HepG2 (cell line): ENCODE data around the gene DNAJB12. TPM values are rescaled to one million over a fixed set of nuclear protein-coding genes. Genes with fewer than 3 reads are reported as not detected.
"Not testable (repeated sequence)": the region's sequence is repeated elsewhere in the genome, so short reads cannot be mapped to it uniquely, and the experiment has no call there.

Source experiments
- ATAC-seq: fragments of 200-7000 bp; cut with Tn5 transposase; 3 replicates; pipeline ENCODE4 v1.9.1; 2020; ENCODE audit warnings: mild to moderate bottlenecking, moderate library complexity
- BruUV-seq: library from RNA; stranded (reverse); fragments of 400-500 nt; replicated peaks from 2 replicates; lab custom pipeline; 2021; lab: Mats Ljungman, UMichigan
- CTCF ChIA-PET: fragments of 300-600 bp; formaldehyde crosslinking; extraction: SDS; loops from one replicate; lab custom pipeline; 2021; ENCODE audit warnings: low total read pairs, inconsistent platforms, low intra/inter-chr PET ratio; lab: Yijun Ruan, JAX
- POLR2A ChIA-PET: fragments of 350-600 bp; sonication (Branson Sonifier 250); formaldehyde crosslinking; loops from one replicate; lab custom pipeline; 2020; ENCODE audit warnings: antibody characterized with exemption, inconsistent platforms; lab: Yijun Ruan, JAX
- DNase-seq: peaks from one replicate; pipeline ENCODE4 v3.0.0-alpha.2; 2015; ENCODE audit warnings: low spot score
- FAIRE-seq: peaks from 3 replicates; lab custom pipeline; 2011; peaks lifted over from hg19 to GRCh38; lab: Jason Lieb, UNC
- H2AFZ ChIP-seq: one replicate; pipeline ENCODE4 v1.6.1; 2011; ENCODE audit warnings: low read length, inconsistent platforms
- H3K27ac ChIP-seq: fragments of 300-600 bp; 3 replicates; pipeline ENCODE4 v1.8.0; 2011; ENCODE audit warnings: mixed run types, mild to moderate bottlenecking, mixed read lengths, low read length, inconsistent platforms; ENCODE audit not compliant: insufficient read depth; ENCODE audit errors: extremely low read length
- H3K27me3 ChIP-seq, 2 experiments: fragments of 200-600 bp in 1 of 2; 2 replicates in 1 of 2; 3 replicates in 1 of 2; pipeline versions ENCODE4 v1.6.0 to v1.8.0; 2011; ENCODE audit warnings: low read length in 2 of 2, mild to moderate bottlenecking in 2 of 2, moderate library complexity in 2 of 2, inconsistent platforms in 1 of 2; ENCODE audit not compliant: insufficient read depth in 2 of 2, control insufficient read depth in 1 of 2
- H3K36me3 ChIP-seq, 2 experiments: fragments of 200-600 bp in 1 of 2; replicated peaks in 1 of 2; 2 replicates in 1 of 2; 3 replicates in 1 of 2; pipeline versions ENCODE4 v1.5.1 to v1.8.0; 2011; ENCODE audit warnings: low read length in 2 of 2, inconsistent platforms in 1 of 2; ENCODE audit not compliant: insufficient read depth in 2 of 2, control insufficient read depth in 1 of 2
- H3K4me1 ChIP-seq: 2 replicates; pipeline ENCODE4 v1.5.1; 2012; ENCODE audit warnings: low read length, inconsistent platforms; ENCODE audit not compliant: insufficient read depth
- H3K4me2 ChIP-seq: 2 replicates; pipeline ENCODE4 v1.6.0; 2011; ENCODE audit warnings: low read depth, low read length, inconsistent platforms
- H3K4me3 ChIP-seq, 3 experiments: fragments of 200-600 bp in 1 of 3; sonication (generic), shearing (Covaris generic) in 1 of 3; replicated peaks in 1 of 3; 2 replicates each; pipeline ENCODE4 v1.5.1; 2011 to 2016; ENCODE audit warnings: low read length in 3 of 3, inconsistent platforms in 2 of 3, low read depth in 2 of 3, mild to moderate bottlenecking in 2 of 3, control low read depth in 1 of 3, mixed read lengths in 1 of 3; ENCODE audit not compliant: insufficient read depth in 1 of 3
- H3K79me2 ChIP-seq: one replicate; pipeline ENCODE4 v1.6.1; 2011; ENCODE audit warnings: low read length, inconsistent platforms; ENCODE audit not compliant: insufficient read depth
- H3K9ac ChIP-seq: 2 replicates; pipeline ENCODE4 v1.6.0; 2011; ENCODE audit warnings: mild to moderate bottlenecking, low read depth, low read length, inconsistent platforms; ENCODE audit not compliant: insufficient read depth
- H3K9me3 ChIP-seq: 2 replicates; pipeline ENCODE4 v1.5.1; 2012; ENCODE audit warnings: mild to moderate bottlenecking, low read length
- H4K20me1 ChIP-seq: 2 replicates; pipeline ENCODE4 v1.6.0; 2011; ENCODE audit warnings: inconsistent platforms, mild to moderate bottlenecking, low read length, moderate library complexity; ENCODE audit not compliant: insufficient read depth
- CENPX ChIP-seq: sonication (generic); formaldehyde crosslinking; IDR thresholded peaks from 2 replicates; pipeline ENCODE4 v1.9.0; 2021; ENCODE audit warnings: mild to moderate bottlenecking, missing genetic modification reagents, moderate library complexity
- RORA ChIP-seq: sonication (generic); formaldehyde crosslinking; IDR thresholded peaks from 2 replicates; pipeline ENCODE4 v1.5.0; 2020; ENCODE audit warnings: mild to moderate bottlenecking, missing genetic modification reagents, moderate library complexity
- SUZ12 ChIP-seq: fragments of 150-350 bp; IDR thresholded peaks from 2 replicates; pipeline ENCODE4 v1.6.1; 2014; ENCODE audit warnings: low read depth, low read length
- TERF1 ChIP-seq: sonication (generic); formaldehyde crosslinking; IDR thresholded peaks from 2 replicates; pipeline ENCODE4 v1.8.0; 2022; ENCODE audit warnings: mild to moderate bottlenecking, missing genetic modification reagents, moderate library complexity
- ZNF382 ChIP-seq: sonication (generic); formaldehyde crosslinking; IDR thresholded peaks from 2 replicates; pipeline ENCODE4 v1.5.0; 2020; ENCODE audit warnings: missing genetic modification reagents, mild to moderate bottlenecking, borderline replicate concordance
- ZNF563 ChIP-seq: sonication (generic); formaldehyde crosslinking; IDR thresholded peaks from 2 replicates; pipeline ENCODE4 v1.8.0; 2022; ENCODE audit warnings: mild to moderate bottlenecking, moderate library complexity, missing genetic modification reagents
- ZNF790 ChIP-seq: sonication (generic); formaldehyde crosslinking; IDR thresholded peaks from 2 replicates; pipeline ENCODE4 v1.8.0; 2022; ENCODE audit warnings: missing genetic modification reagents, mild to moderate bottlenecking, borderline replicate concordance
- WGBS: methylation state at CpG from one replicate; pipeline ENCODE4 v1.1.6; 2017; ENCODE audit warnings: low lambda C conversion rate; 5-methylcytosine and 5-hydroxymethylcytosine counted together
- in situ Hi-C: cut with HindIII; loops from 2 replicates; pipeline ENCODE4 v1.10.0; 2017; ENCODE audit warnings: low pct_unique_long_range_greater_than_20kb; ENCODE audit not compliant: extremely low pct_ligation_motif_present
- intact Hi-C: fragments of 100-400 bp; cut with micrococcal nuclease; formaldehyde crosslinking; loops from one replicate; pipeline ENCODE4 v1.10.0; 2022; ENCODE audit not compliant: unreplicated experiment
- polyA plus RNA-seq, 8 experiments: library from polyadenylated mRNA; depleted of rRNA in 3 of 8; stranded (reverse) in 7 of 8; unstranded in 1 of 8; fragments of >200 nt; fragmentation: Illumina TruSeq in 4 of 8; extraction: Trizol in 4 of 8; gene quantifications; 2 replicates each; pipeline versions ENCODE4 v1.2.1 to v1.2.3, GENCODE V29; 2011 to 2016; ENCODE audit warnings: low read depth in 4 of 8, missing spikeins in 1 of 8, mixed read lengths in 1 of 8; ENCODE audit not compliant: insufficient read depth in 1 of 8
- total RNA-seq, 5 experiments: library from RNA; depleted of rRNA; stranded (reverse); fragments of >200 nt; fragmentation: Illumina TruSeq; extraction: Trizol; gene quantifications; 2 replicates each; pipeline ENCODE4 v1.2.3, GENCODE V29; 2016; ENCODE audit warnings: low read depth in 1 of 5
- TF ChIP-seq, protein P1 (sequence below), 2 experiments: sonication (generic) in 1 of 2; formaldehyde crosslinking in 1 of 2; IDR thresholded peaks; 2 replicates each; pipeline versions ENCODE4 v1.5.1 to v1.6.1; 2011 to 2020; ENCODE audit warnings: borderline replicate concordance in 1 of 2, low read depth in 1 of 2, low read length in 1 of 2, mild to moderate bottlenecking in 1 of 2, missing genetic modification reagents in 1 of 2, moderate library complexity in 1 of 2

The DNAJB12 gene
- total and polyA plus RNA-seq, 2 of the 13 experiments (the other 11 are each of a cell fraction or from before 2014, with no cell fraction given), result 10.8 to 18.2 TPM

- CTCF ChIA-PET, H4K20me1 ChIP-seq, DNase-seq, H2AFZ ChIP-seq, H3K27ac ChIP-seq, intact Hi-C loops, BruUV-seq, ATAC-seq, H3K9me3 ChIP-seq, H3K9ac ChIP-seq, H3K36me3 ChIP-seq: not testable (repeated sequence)
- 69% methylated on average over 7 of the region's 7 CpGs for WGBS
- H3K4me1 ChIP-seq, result peaks cover 62% of the 10 kb centered on the region
- POLR2A ChIA-PET, result interaction anchor here (1.3 to 11.9 kb wide), 4 partner anchors 11 to 33 kb away, joined by 4 to 168 read pairs (median 30); partner anchors contain the start of gene DDIT4
- 0 out of 2 replicates have a peak, but pooled peaks have one; percentile 25 for TF ChIP-seq ZNF563 (CRISPR knock-in tag)
- TF ChIP-seq, all 625 proteins: peak for 1; not testable (repeated sequence) for 624
- H3K79me2 ChIP-seq, H3K27me3 ChIP-seq, in situ Hi-C loops, H3K4me3 ChIP-seq, FAIRE-seq: not testable (repeated sequence)
- H3K4me2 ChIP-seq, result peak overlapping the region; percentile 7; the same call in 1 of the 2 replicates
Measured at GRCh38 chr10:72307711-72308110, 47.0 kb downstream of the DNAJB12 start.

DNA sequence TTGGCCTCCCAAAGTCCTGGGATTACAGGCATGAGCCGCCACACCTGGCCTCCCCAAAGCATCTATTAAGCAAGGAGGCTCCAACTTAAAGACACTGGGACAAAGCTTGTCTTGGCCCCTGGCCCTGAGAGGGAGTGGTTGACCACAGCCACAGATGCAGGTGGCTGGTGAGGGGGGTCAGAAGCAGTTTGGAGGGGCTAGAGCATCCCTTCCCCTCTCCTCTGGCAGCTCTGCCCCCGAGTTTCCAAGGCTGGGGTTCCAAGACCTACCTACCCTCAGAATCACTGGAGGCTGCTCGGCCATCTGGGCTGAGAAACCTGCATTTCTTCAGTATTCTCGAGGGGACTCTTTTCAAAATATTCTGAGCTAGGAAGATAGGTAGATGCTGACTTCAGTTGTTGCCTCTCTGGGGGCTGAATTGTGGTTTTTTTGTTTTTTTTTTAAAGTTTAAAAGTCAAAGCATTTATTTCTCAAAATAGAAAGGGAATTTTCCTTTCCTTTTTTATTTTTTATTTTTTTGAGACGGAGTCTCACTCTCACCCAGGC is 48.4 kb downstream of the DNAJB12 start:
- BruUV-seq, result no TSS peak
- FAIRE-seq (no peak), DNase-seq (no peak), ATAC-seq (no peak)
- H3K9ac ChIP-seq, result no peak overlapping the region
- peaks cover 59% of the 10 kb centered on the region for H3K4me1 ChIP-seq
- CTCF ChIA-PET, result no interaction called here
- H3K27ac ChIP-seq, result no peak overlapping the region
- H2AFZ ChIP-seq, result no peak overlapping the region
- H4K20me1 ChIP-seq, result no peaks in the 10 kb centered on the region
- H3K79me2 ChIP-seq, result no peaks in the 10 kb centered on the region
- intact Hi-C loops (no loop called here), in situ Hi-C loops (no loop called here)
- POLR2A ChIA-PET, result interaction anchor here (11.9 kb wide), 1 partner anchor 13 kb away, joined by 168 read pairs; no protein-coding TSS in a partner anchor
- H3K27me3 ChIP-seq, result no peaks in the 10 kb centered on the region
- H3K4me2 ChIP-seq, result no peak overlapping the region
- H3K9me3 ChIP-seq, result no peaks in the 10 kb centered on the region
- H3K4me3 ChIP-seq, result no peak overlapping the region
- H3K36me3 ChIP-seq, result no peaks in the 10 kb centered on the region
- WGBS, result 65% methylated on average over 5 of the region's 5 CpGs
- TF ChIP-seq, protein P1, sequence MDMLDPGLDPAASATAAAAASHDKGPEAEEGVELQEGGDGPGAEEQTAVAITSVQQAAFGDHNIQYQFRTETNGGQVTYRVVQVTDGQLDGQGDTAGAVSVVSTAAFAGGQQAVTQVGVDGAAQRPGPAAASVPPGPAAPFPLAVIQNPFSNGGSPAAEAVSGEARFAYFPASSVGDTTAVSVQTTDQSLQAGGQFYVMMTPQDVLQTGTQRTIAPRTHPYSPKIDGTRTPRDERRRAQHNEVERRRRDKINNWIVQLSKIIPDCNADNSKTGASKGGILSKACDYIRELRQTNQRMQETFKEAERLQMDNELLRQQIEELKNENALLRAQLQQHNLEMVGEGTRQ (IDR thresholded peaks at IDR 0.05; ENCODE audit: low read depth, low read length), result no peak
- TF ChIP-seq, protein P1 (CRISPR knock-in tag; IDR thresholded peaks at IDR 0.05; ENCODE audit: borderline replicate concordance), result no peak
- TF ChIP-seq ZNF790 (CRISPR knock-in tag) (no peak), SUZ12 (no peak), RORA (no peak), TERF1 (CRISPR knock-in tag) (no peak), ZNF382 (CRISPR knock-in tag) (no peak), CENPX (CRISPR knock-in tag) (no peak)
